NT2/D1 (cell line): Measurements from ENCODE around the gene APOO.

Experiments
- SUZ12 ChIP-seq: IDR thresholded peaks from 2 replicates; pipeline ENCODE4 v1.6.1; 2011; ENCODE audit not compliant: insufficient read length, insufficient read depth; ENCODE audit errors: extremely low read depth
- YY1 ChIP-seq: IDR thresholded peaks from 2 replicates; pipeline ENCODE4 v1.6.1; 2011; ENCODE audit not compliant: insufficient read length, insufficient read depth
- ZNF274 ChIP-seq: IDR thresholded peaks from 2 replicates; pipeline ENCODE4 v1.6.1; 2011; ENCODE audit warnings: mild to moderate bottlenecking, low read depth, low read length

GRCh38 chrX:23887918-23888317 lies 19.8 kb downstream of the APOO start:
- no peak for TF ChIP-seq SUZ12
- no peak for TF ChIP-seq ZNF274
- no peak for TF ChIP-seq YY1
